ENCODE measurements around the gene FBLN2.

DNA sequence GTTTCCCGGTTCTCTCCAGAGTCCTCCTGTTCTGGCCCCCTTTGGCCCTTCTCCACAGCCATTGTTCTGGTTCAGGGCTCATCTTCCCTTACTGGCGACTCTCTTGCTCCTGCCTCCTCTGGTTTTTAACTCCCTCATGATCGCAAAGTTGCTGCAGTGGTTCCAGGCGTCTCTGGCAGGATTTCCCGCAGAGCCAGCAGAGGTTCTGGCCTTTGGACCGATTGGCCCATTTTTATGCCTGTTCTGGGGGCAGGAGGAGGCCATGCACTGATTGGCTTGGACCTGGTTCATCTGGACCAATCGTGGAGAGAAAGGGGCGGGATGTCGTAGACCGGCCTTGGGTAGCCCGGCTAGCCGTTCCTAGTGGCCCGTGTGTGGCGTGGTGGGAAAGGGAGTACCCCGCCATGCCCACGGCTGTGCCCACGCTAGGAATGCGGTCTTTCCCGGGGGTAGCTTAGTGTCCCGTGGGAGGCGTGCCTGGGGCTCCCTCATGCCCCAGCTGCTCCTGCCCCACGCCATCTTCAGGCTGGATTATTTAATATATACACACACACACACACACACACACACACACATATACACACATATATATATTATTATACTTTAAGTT, 113.4 kb downstream of the FBLN2 start:
- TF ChIP-seq, protein P1, sequence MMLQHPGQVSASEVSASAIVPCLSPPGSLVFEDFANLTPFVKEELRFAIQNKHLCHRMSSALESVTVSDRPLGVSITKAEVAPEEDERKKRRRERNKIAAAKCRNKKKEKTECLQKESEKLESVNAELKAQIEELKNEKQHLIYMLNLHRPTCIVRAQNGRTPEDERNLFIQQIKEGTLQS (IDR thresholded peaks at IDR 0.05): no peak
- TF ChIP-seq, protein P2, sequence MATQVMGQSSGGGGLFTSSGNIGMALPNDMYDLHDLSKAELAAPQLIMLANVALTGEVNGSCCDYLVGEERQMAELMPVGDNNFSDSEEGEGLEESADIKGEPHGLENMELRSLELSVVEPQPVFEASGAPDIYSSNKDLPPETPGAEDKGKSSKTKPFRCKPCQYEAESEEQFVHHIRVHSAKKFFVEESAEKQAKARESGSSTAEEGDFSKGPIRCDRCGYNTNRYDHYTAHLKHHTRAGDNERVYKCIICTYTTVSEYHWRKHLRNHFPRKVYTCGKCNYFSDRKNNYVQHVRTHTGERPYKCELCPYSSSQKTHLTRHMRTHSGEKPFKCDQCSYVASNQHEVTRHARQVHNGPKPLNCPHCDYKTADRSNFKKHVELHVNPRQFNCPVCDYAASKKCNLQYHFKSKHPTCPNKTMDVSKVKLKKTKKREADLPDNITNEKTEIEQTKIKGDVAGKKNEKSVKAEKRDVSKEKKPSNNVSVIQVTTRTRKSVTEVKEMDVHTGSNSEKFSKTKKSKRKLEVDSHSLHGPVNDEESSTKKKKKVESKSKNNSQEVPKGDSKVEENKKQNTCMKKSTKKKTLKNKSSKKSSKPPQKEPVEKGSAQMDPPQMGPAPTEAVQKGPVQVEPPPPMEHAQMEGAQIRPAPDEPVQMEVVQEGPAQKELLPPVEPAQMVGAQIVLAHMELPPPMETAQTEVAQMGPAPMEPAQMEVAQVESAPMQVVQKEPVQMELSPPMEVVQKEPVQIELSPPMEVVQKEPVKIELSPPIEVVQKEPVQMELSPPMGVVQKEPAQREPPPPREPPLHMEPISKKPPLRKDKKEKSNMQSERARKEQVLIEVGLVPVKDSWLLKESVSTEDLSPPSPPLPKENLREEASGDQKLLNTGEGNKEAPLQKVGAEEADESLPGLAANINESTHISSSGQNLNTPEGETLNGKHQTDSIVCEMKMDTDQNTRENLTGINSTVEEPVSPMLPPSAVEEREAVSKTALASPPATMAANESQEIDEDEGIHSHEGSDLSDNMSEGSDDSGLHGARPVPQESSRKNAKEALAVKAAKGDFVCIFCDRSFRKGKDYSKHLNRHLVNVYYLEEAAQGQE (IDR thresholded peaks at IDR 0.05): no peak
- TF ChIP-seq, protein P3, sequence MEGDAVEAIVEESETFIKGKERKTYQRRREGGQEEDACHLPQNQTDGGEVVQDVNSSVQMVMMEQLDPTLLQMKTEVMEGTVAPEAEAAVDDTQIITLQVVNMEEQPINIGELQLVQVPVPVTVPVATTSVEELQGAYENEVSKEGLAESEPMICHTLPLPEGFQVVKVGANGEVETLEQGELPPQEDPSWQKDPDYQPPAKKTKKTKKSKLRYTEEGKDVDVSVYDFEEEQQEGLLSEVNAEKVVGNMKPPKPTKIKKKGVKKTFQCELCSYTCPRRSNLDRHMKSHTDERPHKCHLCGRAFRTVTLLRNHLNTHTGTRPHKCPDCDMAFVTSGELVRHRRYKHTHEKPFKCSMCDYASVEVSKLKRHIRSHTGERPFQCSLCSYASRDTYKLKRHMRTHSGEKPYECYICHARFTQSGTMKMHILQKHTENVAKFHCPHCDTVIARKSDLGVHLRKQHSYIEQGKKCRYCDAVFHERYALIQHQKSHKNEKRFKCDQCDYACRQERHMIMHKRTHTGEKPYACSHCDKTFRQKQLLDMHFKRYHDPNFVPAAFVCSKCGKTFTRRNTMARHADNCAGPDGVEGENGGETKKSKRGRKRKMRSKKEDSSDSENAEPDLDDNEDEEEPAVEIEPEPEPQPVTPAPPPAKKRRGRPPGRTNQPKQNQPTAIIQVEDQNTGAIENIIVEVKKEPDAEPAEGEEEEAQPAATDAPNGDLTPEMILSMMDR (IDR thresholded peaks at IDR 0.05; ENCODE audit: low read depth, low read length, missing input control): no peak
- TF ChIP-seq JUND (IDR thresholded peaks at IDR 0.05) (no peak), TAF1 (conservative IDR thresholded peaks at IDR 0.05) (no peak)
